Midbrain (tissue), 1 donor: Measurements from ENCODE around the gene SULT1E1.

Experiments
- DNase-seq: peaks from one replicate; lab custom pipeline; 2025; lab: John Stamatoyannopoulos, UW

Gene SULT1E1

GRCh38 chr4:69860052-69860451, at the start of gene SULT1E1:
Gene SULT1E1, minus strand, starts transcription at chr4:69860145. Its CDS starts 2,501 bp downstream, at chr4:69857644.
- DNase-seq: no peak

- no peak for DNase-seq
Measured at GRCh38 chr4:69909195-69909594, 49.2 kb upstream of the SULT1E1 start.

DNA sequence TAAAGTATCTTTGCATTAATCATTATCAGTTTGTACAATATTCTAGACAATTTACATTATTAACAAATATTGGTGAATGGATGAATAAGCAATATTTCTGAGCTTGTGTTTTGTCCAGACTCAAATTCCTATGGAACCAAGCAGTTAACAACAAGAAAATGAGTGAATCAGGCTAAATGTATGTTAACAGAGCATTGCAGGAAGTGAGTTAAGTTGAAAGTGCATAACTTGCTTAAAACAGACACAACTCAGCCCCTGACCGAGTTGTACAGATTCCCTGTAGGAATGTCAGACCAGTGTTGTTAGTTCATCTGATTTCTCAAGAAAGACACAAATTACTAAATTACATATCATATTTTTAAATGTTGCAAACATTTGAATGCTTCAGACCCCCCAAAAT, 47.2 kb upstream of the SULT1E1 start:
- no peak for DNase-seq

DNA sequence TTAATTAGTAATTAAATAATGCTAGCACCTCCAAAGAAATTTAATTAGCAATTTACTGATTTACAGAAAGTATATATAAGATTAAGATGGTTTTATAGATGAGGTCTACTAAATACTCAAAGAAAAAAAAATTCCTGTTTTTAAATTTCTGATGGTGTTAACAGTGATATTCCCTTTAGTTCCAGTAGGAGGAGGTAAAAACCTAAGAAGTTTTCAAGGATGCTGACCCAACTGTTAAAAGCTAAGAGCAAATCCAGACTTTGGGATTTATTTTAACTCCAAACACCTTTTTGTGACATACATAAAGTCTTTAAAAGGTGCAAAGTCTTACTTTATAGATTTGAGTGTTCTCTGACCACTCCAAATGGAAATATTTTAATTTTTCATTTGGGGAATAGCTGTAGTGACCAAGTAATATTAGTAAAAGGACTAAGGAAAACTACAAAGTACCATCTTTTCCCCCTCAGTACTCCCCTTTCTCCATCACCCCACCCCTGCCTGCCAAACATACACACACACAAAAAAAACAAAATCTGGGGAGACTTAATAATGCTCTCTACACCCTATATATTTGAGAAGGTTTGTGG, 36.7 kb upstream of the SULT1E1 start:
- DNase-seq: no peak

- no peak for DNase-seq
Measured at GRCh38 chr4:69894721-69895120, 34.8 kb upstream of the SULT1E1 start.

GRCh38 chr4:69894186-69894585, 34.2 kb upstream of the SULT1E1 start:
- DNase-seq: no peak

DNA sequence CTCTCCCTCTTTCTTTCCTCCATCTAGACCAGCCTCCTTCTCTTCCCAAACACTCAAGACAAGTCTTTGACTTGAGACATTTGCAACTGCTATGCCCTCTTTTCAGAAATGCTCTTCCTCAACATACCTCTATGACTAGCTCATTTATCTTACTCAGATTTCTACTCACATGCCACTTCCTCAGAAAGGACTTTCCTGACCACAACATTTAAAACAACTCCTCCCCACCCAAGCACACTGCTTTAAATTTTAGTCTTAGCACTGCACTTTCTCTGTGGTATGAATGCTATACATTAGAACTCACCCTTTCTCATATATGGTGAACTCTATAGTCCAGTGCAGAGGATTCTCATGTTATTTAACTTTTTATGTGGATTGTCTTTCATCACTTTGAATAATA, 28.4 kb upstream of the SULT1E1 start:
- no peak for DNase-seq

GRCh38 chr4:69882150-69882549, 22.2 kb upstream of the SULT1E1 start:
- no peak for DNase-seq

DNA sequence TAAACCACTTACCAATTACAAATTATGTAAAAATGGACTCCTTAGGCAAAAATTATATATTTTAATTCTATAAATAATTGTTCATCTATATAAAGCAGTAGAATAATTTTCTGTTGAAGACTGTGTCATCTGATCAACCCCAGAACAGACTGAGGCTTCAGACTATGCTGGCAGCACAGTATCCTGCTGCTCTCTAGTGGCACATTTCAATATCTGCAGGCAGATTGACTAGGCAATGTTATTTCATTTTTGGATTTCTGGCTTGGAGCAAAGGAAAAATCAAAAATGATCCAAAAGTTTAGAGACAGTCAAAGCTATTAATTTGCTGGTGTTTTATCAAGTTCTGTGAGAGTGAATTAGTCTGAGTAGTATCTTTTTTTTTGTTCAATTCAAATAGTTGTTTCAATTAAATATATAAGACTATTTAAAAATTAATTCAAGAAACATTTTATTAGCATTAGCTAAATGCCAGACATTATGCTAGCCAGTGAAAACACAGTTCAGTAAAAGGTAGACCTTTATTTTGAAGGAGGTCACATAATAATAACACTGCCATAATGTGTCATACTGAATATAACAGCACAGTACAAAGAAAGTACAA, 21.3 kb upstream of the SULT1E1 start:
- peak; percentile 63 for DNase-seq

DNA sequence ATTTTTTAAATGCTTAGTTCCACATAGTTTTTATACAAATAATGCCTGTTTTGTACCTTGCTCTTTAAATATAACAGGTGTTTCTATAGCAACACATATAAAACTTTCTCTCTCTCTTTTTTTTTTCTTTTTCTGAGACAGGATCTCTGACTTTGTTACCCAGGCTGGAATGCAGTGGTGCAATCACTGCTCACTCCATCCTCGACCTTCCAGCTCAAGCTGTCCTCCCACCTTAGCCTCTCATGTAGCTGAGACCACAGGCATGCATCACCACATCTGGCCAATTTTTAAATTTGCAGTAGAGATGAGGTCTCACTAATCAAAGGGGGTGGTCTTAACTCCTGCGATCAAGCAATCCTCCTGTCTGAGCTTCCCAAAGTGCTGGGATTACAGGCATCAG, 18.3 kb upstream of the SULT1E1 start:
- no peak for DNase-seq

GRCh38 chr4:69877453-69877852, 17.5 kb upstream of the SULT1E1 start:
- DNase-seq: no peak

DNA sequence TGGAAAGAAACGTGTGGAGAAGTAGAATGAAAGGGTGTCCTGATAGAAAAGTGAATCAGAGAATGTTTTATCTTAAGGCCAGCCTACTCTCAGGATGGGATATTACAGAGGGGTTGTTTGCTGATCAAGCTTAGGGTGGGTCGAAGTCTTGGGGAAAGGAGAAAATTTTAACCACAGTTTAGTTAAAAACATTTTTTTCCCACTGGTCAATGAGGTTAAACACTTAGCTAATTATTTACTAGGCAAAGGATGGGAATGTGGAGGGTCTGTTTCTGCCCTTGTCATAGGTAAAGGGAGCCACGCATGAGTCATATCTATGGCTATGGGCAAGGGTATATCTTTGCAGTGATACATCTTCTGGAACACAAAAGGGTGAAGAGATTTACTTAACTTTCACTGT, 16.1 kb upstream of the SULT1E1 start:
- DNase-seq: no peak

GRCh38 chr4:69875576-69875975, 15.6 kb upstream of the SULT1E1 start:
- no peak for DNase-seq

DNA sequence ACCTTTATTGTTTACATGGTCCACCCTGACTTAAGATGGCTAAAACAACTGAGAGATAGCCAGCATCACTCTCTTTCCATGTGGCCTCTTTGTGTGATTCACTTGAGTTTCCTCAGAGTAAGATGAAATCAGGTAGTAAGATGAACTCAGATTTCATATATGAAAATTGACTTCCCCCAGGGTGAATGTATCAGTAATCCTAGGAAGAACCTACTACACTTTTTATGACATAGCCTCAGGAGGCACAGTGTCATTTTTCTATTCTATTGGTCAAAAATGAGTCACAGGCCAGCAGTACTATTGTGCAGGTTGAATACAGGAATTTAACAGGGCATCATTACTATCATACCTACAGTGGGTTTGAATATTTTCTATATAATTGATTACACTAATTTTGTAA, 14.6 kb upstream of the SULT1E1 start:
- DNase-seq: no peak

DNA sequence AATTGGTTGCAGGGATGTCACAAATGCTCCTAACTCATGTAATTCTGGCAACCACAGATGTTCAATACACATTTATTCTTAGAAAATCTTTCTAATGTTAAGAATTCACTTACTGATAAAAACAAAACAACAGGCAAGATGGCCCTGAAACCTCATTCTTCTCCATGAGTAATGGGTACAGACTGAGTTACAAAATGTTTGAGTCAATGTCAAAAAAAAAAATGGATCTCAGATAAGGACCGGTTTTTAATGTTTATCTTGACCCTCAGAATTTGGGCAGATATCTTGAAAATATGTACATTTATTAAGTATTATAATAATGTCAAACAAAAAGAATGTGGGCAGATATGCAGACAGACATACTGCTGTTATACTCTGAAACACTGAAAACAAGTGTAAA, 1.8 kb upstream of the SULT1E1 start:
- no peak for DNase-seq

- DNase-seq: no peak
Measured at GRCh38 chr4:69860521-69861298, 765 bp upstream of the SULT1E1 start.

GRCh38 chr4:69859140-69859685, 732 bp downstream of the SULT1E1 start:
- DNase-seq: no peak

- no peak for DNase-seq
Measured at GRCh38 chr4:69858690-69859089, 1.3 kb downstream of the SULT1E1 start.

- DNase-seq: no peak
Measured at GRCh38 chr4:69855822-69856221, 4.1 kb downstream of the SULT1E1 start.

GRCh38 chr4:69849969-69850368, 10.0 kb downstream of the SULT1E1 start:
- no peak for DNase-seq

- DNase-seq: no peak
Measured at GRCh38 chr4:69849297-69849696, 10.6 kb downstream of the SULT1E1 start.

DNA sequence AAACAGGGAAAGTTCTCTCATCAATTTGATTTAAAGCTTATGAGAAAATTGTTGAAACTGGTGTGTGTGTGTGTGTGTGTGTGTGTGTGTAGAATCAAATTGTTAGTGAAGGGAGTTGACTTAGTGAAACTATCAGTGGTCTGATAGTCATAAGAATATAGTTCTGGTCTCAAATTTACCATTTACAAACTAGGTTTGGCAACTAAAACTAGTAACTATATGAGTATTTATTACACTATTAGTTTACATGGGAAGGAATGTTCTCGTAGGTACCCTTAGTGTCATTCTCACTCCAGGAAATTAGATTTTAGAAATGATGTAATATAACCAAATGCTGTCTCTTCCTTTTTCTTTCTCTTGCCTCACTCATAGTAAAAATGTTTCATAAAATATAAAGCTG, 11.9 kb downstream of the SULT1E1 start:
- DNase-seq: no peak

- no peak for DNase-seq
Measured at GRCh38 chr4:69843932-69844331, 16.0 kb downstream of the SULT1E1 start.
